ENCODE measurements around the gene RTP3. TPM values are rescaled to one million over a fixed set of nuclear protein-coding genes. Genes with fewer than 3 reads are reported as not detected.

Gene RTP3
- total and polyA plus RNA-seq, 2 experiments from 2014 or later: 0.16 TPM; not detected in 1

GRCh38 chr3:46453526-46454208 lies 44.1 kb upstream of the RTP3 start:
- Histone ChIP-seq H3K79me2 (replicated peaks; ENCODE audit: insufficient read depth) (no peaks in the 10 kb centered on the region), H4K20me1 (replicated peaks; ENCODE audit: insufficient read depth) (no peaks in the 10 kb centered on the region), H3K27me3 (ENCODE audit: insufficient read depth) (no peaks in the 10 kb centered on the region), H3K4me3 (no peak overlapping the region), H3F3A (replicated peaks; ENCODE audit: low read depth) (no peaks in the 10 kb centered on the region), H3K36me3 (ENCODE audit: insufficient read depth) (no peaks in the 10 kb centered on the region), H2AFZ (no peak overlapping the region), H3K9me2 (ENCODE audit: insufficient read depth) (no peaks in the 10 kb centered on the region), H3K4me1 (ENCODE audit: insufficient read depth) (no peaks in the 10 kb centered on the region), H3K4me2 (no peak overlapping the region), H3K27ac (ENCODE audit: low read depth) (no peak overlapping the region)
- Mint-ChIP-seq H3K9me3 (no peaks in the 10 kb centered on the region), H3K27me3 (ENCODE audit: insufficient read depth, low read depth, poor library complexity) (peaks cover 4% of the 10 kb centered on the region), H3K27ac (no peak overlapping the region), H3K4me3 (no peak overlapping the region), H3K4me1 (no peaks in the 10 kb centered on the region), H3K36me3 (ENCODE audit: low read depth) (no peaks in the 10 kb centered on the region)
- no peak for TF ChIP-seq REST (IDR thresholded peaks at IDR 0.05; ENCODE audit: unreplicated experiment)
- no peak for TF ChIP-seq POLR2AphosphoS5 (IDR thresholded peaks at IDR 0.05; ENCODE audit: low read depth)
- no peak for TF ChIP-seq JUNB (IDR thresholded peaks at IDR 0.05; ENCODE audit: unreplicated experiment)
- no peak for TF ChIP-seq EZH2 (IDR thresholded peaks at IDR 0.05; ENCODE audit: low read depth, unreplicated experiment)
- no peak for TF ChIP-seq ZNF331 (CRISPR knock-in tag; IDR thresholded peaks at IDR 0.05; ENCODE audit: low read depth)
- TF ChIP-seq ZNF462 (CRISPR knock-in tag; IDR thresholded peaks at IDR 0.05): no peak
- TF ChIP-seq CTCF (conservative IDR thresholded peaks at IDR 0.05; ENCODE audit: low read depth in 2 of 2): no peak
- no peak for TF ChIP-seq ZNF114 (CRISPR knock-in tag; IDR thresholded peaks at IDR 0.05)
- TF ChIP-seq NANOG (IDR thresholded peaks at IDR 0.05; ENCODE audit: borderline replicate concordance): no peak
- TF ChIP-seq EZH2phosphoT487 (IDR thresholded peaks at IDR 0.05; ENCODE audit: unreplicated experiment): no peak
- TF ChIP-seq STAT1 (IDR thresholded peaks at IDR 0.05; ENCODE audit: unreplicated experiment): no peak
- no peak for TF ChIP-seq CREB1 (CRISPR knock-in tag; IDR thresholded peaks at IDR 0.05; ENCODE audit: low read depth)
- no peak for TF ChIP-seq ETS1 (IDR thresholded peaks at IDR 0.05)
- no peak for DNase-seq (ENCODE audit: low spot score)
- no peak for ATAC-seq

Data from GM23338 (cell line).